Stimulated activated CD4-positive, alpha-beta T cell treated with anti-CD3 and anti-CD28 coated beads, Interleukin-2, amount 100 ng/mL, for 24 hours (primary cell): ENCODE data around the gene LRIT2.
A peak's percentile ranks its signal among the peaks of the same experiment; 100 is the strongest.
"Not testable (repeated sequence)": the region's sequence is repeated elsewhere in the genome, so short reads cannot be mapped to it uniquely, and the experiment has no call there.

Experiments used
- DNase-seq, 2 donors: peaks; one replicate each; pipeline ENCODE4 v3.0.0-alpha.2; 2020

The LRIT2 gene

DNA sequence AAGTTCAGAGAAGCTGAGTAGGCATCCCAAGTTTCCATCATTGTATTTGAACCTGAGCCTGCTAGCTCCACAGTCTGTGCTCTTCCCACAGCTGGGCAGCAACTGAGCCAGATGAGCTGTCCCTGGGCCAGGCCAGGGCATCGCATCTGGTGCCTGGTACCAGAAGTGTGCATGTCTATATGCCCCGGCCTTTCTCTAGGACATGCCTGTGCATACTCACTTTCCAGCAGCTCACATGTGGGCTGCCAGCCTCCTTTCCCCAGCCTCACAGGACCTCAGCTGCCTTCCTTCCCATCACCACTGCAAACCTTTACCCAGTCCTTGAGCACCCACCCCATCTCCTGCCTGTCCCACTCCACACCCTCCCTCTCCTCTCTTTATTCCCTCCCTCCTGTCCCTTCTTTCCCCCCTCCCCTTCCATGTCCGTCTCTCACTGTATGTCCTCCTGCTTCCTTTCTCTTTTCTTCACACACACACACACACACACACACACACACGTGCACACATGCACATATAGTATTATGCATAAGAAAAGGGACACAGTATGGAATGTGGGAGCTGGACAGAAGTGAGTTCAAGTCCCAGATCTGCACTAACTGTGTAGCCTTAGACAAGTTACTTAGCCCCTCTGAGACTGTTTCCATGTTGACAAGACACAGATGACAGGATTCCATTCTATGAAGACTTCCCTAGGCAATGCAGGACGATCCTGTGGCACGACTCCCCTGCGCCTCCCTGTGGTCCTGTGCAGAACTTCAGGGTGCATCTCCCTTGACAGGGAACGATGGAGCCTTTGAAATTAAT lies 20.1 kb downstream of the LRIT2 start:
- peak; percentile 74 to 76 for DNase-seq

DNA sequence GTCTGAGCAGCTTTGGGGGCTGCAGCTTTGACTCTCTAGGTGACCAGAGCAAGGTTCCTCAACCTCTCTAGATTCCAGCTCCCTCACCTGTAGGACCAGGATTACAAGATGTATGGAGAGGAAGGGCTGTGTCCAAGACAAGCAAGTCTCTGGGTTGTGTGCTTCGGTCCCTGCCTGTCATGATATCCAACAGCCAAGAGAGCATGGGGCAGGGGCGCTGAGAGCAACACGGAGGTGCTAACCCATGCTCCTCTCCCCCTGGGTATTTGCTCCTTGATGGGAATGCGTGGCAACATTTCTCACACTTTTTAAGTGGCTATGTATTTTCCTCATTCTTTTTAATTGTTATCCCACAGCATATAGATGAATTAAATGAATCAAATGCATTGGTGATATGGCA lies 20.7 kb downstream of the LRIT2 start:
- DNase-seq: no peak

DNA sequence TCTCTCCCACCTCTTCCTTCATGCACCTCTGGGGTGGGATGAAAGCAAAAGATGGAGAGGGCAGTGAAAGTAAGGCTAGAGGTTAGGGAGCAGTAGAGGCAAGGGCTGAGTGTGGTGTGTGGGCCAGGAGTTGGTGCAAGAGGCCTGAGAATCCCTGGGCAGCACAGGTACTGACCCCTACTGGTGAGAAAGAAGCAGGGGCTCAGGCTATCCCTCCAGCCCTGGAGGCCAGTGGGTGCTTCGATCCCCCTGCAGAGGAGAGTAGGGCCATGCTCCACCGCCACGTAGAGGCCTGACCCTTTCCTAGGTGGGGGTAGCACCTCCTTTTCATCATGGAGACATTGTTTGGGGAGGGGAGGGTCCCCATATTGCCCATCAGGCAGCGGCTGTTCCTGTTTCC lies 21.2 kb downstream of the LRIT2 start:
- DNase-seq: no peak

DNA sequence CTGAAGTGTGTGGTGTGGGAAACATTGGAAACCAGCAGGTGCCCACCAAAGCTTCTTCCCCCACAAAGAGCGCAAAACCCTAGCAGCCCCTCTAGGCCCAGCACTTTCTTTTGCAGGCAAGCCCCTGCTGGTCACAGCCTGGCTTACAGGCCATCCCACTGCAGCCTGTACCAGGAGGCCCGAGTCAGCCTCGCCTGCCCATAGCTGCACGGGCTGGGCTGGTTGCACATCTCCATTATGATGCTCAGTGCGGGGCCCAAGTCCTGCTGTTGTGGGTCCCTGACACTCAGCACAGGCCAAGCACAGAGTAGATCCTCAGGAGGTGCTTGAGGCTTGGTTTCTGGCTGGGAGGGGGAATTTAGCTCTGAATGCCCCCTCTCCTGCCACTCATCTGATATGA lies 23.0 kb downstream of the LRIT2 start:
- no peak for DNase-seq

DNA sequence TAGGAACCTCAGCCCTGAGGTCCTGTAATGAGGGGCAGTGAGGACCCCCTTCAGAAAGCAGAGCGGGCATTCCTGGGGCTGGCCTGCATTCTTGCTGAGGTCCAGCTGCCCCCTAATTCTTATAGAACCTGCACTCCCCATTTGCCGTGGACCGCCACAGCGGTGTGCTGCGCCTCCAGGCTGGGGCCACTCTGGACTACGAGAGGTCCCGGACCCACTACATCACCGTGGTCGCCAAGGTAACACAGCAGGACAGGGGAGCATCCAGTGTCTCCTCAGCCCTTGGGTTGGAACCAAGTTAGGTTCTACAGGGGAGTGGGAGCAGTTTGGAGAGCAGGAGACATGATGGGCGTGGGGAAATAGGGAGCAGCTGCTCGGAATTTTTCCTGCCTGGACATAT lies 23.7 kb downstream of the LRIT2 start:
- no peak for DNase-seq

DNA sequence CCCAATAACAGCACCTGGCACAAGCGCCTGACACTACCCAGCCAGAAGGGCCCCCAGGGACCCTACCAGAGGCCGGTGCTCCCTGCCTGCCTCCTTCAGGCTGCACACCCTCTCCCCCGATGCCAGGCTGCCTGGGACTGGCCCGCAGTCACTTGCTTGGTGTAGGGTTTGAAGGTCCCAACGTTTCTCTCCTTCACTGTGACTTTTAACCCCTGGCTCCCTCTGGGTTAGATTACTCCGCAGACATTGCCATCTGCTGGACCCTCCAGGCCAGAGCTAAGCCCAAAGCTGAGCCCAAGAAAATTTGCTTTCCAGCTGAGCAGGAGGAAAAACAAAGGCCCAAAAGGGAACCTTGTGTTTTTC lies 24.1 kb downstream of the LRIT2 start:
- no peak for DNase-seq

DNA sequence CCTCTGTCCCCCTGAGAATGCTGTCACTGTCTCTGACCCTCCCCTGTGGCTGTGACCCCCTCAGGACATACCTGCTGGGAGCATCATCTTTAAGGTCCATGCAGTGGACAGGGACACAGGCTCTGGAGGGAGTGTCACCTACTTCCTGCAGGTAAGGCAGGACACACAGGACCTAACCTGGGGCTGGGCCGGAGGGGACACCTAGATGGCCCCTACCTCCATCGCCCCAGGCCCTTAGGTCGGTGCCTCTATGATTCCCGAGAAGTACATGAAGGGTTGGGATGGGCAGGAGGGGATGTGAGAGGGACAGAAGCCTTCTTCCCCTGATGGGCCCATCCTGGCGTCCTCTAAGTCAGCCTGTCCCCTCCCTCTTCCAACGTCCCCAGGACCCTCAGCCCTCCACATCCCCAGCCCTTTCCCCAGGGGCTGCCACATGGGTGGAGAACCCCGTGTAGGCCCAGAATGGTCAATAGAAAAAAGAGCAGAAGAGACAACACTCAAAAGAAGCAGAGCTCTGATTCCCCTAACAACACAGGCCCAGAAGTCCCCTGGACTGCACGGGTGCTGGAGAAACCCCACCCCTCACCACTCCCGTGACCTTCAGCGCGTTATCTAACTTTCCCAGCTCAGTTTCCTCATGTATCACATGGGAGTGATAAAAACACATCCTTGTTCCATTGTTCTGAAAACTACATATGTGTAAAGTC lies 24.7 kb downstream of the LRIT2 start:
- no peak for DNase-seq

DNA sequence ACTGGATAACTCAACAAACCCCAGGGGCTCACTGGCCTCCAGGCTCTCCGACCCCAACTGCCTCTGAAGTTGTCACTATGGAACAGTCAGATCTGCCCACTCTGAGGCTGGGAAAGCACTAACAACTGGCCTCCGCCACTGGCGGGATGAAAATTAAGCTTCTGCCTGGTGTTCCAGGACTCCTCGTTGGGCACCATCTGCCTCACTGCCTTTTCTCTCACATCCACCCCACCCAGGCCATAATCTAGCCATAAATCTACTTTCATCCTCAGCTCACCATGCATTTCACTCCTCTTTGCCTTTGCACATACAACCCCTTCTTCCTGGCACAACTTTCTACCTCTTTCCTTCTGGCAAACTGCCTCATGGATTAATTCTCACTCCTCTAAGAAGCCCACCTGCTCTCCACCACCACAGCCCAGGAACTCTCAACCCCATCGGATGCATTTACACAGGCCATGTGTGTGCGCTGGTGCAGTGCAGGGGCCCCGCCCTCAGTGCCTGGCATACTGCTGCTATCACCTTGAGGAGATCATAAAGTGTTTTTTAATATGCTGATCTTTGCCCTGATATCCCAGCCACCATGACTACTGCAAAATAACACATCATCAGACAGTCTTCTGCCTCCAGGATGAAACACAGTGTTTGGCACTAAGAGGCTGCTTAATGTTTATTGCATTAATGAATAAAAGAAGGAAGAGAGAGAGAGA lies 27.0 kb downstream of the LRIT2 start:
- no peak for DNase-seq

DNA sequence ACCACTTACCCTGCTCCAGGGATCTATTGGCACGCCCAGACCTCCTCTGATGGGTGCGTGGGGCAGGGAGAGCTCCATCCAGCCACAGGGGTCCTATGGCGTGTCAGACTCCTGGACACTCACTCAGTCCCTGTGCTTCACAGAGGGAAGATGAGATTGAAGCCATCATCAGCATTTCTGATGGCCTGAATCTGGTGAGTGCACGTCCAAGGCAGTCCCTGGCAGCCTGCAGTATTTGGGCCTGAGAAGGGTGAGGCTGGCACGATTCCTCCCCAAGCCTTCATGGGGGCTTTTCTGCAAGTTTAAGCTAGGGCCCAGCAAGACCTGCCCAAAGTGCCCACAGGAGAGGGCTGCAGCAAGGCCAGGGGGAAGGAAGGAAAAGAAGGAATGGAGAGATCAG lies 27.7 kb downstream of the LRIT2 start:
- DNase-seq: no peak

DNA sequence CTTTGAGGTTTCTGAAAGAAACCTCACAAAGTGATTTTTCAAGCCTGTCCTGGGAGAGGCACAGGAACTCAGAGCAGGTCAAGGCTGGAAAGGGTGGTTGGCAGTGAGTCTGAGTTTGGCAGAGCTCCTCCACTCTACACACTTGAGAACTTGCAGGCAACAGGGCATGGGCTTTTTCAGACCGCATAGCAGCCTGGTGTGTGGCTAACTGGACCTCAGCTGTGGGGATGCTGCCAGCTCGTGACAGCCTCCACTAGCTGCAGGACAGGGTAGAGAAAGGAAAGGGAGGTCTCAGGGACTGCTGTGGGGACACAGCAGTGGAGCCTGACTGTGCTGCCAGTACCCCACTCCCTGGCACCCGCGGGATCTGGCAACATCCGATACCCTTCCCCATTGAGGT lies 28.4 kb downstream of the LRIT2 start:
- no peak for DNase-seq

DNA sequence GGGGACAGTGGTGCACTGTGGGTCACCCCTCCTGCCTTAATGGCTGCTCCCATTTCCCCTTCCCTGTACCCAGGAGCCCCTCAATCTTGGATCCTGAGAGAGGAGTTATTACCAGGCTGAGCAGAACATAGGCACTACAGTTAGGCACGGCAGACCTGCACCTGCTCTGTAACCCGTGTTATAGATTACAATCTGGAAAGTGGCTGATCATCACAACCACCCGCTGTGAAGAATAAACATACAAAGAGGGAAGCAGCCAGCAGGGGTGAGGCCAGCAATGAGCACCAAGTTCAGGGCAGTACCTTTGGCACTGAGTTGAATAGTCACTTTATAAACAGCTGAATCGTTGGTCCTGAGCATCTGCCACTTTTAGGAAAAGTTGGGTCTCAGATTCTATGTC lies 29.3 kb downstream of the LRIT2 start:
- DNase-seq: no peak

DNA sequence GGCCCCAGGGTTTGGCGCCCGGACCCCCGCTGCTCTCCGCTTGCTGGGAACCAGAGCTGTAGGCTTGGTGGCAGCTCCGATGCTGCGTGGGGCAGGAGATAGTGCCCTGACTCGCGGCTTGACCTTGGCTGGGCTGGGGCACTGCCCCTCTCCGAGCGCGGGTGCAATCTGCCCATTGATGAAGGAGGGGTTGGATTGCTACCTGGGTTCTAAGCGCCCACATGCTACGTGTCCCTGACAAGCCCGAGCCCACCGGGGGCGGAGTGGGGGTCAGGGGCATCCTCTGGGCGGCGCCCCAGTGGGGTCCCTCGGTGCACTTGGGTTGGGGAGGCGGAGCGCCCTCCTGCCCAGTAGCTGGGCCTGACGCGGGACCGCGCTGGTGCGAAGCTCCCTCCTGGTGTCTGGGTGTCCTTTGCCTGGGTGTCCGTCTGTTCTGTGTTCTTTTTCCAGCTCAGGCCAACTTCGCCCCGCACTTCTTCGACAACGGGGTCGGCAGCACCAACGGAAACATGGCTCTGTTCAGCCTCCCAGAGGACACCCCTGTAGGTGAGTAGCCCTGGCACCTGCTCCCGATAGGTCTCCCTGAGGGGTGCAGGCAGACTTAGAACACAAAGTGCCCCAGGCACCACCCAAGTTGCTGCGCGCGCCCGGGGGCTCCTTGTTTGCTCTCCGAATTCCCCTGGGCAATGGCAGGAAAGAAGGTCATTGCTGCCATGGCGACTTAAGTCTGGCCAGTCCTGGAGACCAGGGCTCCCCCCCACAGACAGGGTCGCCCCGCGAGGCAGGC lies 30.1 kb downstream of the LRIT2 start:
- no peak for DNase-seq

DNA sequence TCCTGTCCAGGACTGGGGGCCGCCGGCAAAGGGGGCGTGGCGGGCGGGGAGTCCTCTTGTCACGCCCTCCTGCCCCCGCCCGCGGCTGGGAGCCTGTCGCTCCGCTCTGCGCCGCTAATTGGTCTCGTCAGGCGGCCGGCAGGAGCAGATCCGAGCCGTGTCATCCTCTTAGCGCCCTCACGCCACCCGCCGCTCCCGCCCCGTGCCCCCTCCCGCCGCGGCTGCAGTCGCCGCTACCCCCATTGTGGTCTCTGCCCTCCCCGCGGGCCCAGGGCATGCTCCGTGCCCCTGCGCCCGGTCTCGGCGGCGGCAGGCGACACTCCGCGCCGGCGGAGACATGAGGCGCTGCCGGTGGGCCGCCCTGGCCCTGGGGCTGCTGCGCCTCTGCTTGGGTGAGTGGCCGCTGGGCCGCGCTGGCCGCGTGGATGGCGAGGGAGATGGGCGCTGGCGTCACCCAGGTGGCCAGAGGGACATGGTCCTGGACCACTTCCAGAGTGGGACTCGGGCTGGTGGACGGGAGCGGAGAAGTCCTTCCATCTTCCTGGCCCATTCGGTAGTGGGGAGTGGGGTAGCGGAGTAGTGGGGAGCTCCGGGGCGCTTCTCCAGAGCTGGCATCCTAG lies 30.8 kb downstream of the LRIT2 start, which contains the start of gene CDHR1:
Gene CDHR1 (plus strand): TSS at position 114 of the 620 bp plus-strand sequence. CDS start 224 bp downstream, at position 338.
- peak; percentile 37 to 58 for DNase-seq

DNA sequence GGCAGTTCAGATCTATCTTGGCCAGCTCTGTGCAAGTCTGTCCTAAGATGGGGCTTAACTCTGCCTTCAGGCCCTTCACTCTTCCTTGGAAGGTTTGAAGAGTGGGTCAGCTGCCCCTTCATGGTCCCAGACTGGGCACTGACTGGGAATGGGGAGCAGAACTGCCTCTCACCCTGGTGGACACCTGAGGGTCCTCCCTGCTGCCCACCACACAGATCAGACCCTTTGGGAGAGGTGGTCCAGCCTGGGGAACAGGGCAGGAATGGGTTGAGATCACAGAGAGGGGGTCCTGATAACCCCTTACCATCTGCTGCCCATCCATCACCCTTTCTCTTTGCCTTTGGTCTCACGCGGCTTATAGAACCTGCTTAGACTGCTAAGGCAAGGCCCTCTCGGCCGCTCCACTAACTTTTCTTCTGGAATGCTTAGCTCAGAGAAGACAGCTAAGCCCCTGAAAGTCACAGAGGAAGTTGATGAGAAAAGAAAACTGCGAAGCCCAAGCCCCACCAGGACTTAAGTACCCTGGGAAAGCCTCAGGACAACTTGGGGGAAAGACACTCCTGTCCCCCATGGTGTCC lies 31.4 kb downstream of the LRIT2 start:
- no peak for DNase-seq

DNA sequence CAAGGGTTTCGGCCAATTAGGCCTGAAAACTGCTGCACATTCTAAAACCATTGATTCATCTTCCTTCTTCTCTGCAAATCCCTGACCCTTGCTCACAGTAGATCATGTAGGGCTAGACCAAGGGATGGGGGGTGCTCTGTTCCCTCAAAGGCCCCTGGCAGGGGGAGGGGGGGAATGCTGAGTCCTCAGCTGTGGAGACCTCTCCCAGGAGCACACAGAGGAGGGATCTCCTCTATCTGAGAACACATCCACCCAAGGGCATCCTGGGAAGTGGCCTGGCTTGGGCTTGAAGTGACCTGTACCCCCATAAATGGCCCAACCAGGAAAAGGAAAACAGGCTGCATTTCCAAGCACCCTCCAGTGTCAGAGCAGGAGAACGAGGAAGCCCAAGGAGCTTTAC lies 32.0 kb downstream of the LRIT2 start:
- no peak for DNase-seq

DNA sequence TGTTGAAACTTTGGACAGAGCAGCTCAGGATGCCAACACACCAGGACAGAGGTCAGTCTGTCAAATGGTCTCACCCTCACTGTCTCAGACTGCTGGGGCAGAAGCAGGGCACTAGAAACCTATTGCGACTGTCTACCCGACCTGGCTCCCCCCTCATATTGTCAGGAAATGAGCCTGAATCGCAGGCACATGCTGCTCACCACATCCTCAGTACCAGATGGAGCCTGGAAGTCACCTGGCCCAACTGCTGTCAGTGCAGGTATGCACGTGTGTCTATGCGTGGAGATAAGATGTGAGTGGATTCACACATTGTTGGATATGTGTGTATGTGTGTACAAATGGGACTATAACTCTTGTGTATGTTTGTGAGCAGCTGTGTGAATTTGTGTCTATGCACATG lies 34.2 kb downstream of the LRIT2 start:
- no peak for DNase-seq

DNA sequence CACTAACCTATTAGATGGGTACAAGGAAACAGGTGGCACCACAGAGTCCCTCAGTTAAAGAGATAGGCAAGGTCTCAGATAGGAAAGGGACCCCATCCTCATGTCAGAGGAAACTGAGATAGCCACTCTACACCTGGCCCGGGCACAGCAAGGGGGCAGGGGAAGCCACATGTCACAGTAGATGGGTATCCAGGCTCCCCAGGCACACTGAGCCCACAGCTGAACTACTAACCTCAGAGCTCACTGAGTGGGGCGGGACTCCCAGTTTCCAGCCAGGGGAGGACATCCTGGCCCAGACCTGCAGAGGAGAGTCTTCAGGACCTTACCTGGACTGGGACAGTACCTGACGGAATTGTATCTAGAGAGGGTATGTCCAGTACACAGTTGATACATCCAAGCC lies 34.7 kb downstream of the LRIT2 start:
- no peak for DNase-seq

DNA sequence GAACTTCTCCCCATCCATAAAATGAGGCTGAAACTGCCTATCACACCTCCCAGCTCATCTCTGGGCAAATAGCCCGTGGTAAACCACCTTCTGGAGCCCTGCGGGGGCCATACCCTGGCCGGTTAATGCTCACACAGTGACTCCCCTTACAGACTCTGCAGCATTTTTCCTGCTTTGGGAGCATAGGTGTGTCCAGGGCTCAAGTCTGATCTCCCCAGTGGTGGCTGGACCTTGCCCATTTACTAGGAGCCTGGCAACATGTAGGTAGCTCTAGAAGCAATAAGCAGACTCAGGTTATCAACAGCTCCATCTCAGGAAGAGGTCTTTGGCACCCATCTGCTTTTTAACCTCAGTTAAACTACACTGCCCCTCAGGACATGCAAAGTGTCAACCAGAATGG lies 36.5 kb downstream of the LRIT2 start:
- DNase-seq: no peak

DNA sequence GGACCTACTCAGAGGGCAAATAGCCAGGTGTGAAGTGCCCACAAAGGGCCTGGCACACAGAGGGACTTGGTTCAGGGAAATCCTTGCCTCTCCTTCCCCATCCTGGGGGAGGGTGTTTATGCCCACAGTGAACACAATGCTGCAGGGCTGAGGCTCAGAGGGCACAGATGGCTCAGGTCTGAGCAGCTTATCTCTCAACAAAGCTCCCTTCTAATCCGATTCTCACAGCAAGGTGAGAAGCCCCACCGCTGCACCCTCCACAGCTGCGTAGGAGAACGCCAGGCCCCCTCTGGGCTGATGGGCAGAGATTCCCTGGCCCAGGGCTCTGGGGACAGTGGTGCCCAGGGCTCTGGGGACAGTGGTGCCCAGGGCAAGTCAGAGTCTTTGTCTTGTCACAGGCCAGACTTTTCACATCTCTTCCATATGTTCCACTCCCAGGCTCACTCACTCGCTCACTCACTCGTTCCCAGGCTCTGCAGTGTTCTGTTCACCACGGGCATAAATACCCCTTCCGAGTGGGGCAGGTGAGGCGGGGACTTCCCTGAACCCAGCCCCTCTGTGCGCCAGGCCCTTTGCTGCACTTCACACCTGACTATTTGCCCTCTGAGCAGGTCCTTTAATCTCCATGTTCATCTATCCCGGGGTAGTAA lies 39.7 kb downstream of the LRIT2 start:
- no peak for DNase-seq

DNA sequence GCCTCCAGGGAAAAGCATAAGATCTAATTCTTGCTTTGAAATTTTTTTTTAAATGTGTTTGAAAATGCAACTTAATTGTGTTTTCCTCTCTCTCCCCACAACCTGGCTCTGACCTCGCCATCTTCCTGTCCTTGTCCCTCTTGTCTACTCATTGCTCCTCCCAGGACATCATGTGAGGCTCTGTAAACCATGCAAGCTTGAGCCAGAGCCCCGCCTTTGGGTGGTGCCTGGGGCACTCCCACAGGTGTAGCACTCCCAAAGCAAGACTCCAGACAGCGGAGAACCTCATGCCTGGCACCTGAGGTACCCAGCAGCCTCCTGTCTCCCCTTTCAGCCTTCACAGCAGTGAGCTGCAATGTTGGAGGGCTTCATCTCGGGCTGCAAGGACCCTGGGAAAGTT lies 40.8 kb downstream of the LRIT2 start:
- no peak for DNase-seq

DNA sequence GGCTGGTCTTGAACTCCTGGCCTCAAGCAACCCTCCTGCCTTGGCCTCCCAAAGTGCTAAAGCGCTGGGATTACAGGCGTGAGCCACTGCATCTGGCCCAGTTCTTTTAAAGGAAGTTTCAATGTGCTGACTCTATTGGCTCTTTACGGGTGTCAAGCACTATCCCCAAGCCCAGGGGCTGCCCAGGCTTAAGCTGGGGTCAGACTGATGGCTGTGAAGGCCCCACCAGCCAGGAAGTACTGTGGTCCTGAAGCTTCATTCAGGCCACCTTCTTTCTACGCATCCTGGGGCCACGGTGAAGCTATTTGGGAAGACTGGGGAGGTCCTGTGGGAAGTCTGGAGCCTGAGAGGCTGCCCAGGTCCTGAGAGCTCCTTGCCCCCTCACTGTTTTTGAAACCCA lies 43.7 kb downstream of the LRIT2 start:
- no peak for DNase-seq

DNA sequence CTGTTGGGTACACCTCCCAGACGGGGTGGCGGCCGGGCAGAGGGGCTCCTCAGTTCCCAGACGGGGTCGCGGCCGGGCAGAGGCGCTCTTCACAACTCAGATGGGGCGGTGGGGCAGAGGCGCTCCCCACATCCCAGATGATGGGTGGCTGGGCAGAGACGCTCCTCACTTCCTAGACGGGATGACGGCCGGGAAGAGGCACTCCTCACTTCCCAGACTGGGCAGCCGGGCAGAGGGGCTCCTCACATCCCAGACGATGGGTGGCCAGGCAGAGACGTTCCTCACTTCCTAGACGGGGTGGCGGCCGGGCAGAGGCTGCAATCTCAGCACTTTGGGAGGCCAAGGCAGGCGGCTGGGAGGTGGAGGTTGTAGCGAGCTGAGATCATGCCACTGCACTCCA lies 45.0 kb downstream of the LRIT2 start:
- not testable (repeated sequence) for DNase-seq
